CD4-positive, alpha-beta T cell treated with Interleukin-4 for 1 hour (primary cell): ENCODE measurements around the gene CDH4.

Experiments used
- DNase-seq, 2 donors: peaks; one replicate each; pipeline ENCODE4 v3.0.0-alpha.2; 2020 to 2022

CDH4 gene

DNA sequence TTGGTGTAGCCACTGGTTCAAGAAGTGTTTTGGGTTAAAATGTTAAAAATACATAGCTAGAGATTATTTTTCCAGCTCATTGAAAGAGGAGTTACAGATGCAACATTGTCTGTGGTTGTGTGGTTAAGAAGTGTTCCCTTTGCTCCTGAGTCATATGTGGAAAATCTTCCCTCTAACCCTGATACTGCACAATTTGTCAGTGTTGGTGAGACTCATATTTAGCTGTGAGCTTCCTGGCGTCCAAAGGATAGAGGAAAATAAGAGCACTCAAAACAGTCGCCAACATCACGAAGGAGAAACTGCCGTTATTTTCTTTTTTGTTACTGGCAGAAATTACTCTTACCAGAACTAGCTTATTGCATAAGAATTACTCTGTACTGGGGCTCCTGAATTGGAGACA is 250.4 kb downstream of the CDH4 start:
- no peak for DNase-seq

DNA sequence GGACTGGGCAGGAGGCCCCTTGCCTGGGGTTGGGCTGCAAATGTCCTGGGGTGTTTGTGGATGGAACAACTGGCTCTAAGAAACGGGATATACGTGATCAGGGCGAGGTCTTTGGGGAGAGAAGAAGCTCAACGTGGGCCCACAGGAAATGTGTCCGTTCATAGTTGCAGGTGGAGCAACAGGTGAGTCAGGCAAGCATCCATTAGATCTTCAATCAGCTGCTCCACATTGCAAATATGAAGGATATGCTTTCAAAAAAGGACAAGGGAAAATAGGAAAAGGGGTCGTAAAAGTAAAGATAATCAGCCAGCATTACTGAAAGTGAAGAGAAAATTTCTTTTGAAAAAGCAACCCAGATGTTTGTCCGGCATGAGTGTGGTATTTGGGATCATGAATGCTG is 251.0 kb downstream of the CDH4 start:
- DNase-seq = no peak

DNA sequence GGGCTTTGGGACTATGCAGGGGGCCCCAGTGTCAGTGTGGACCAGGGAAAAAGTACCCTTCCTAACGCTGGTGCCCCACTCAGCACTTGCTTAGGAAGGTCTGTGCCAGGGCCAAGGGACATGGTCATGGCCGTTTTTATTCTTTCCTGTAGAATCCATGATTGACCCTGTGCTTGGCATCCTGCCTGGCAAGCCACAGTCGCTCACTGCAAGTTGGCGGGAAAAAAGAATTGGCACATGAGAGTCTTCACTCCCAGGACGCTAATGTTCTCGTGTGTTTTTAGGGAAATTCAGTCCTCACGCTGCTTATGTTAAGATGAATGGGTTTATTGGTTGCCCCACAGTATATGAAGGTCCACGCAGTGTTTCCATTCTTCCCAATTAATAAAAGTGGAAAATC is 253.4 kb downstream of the CDH4 start:
- DNase-seq = no peak

DNA sequence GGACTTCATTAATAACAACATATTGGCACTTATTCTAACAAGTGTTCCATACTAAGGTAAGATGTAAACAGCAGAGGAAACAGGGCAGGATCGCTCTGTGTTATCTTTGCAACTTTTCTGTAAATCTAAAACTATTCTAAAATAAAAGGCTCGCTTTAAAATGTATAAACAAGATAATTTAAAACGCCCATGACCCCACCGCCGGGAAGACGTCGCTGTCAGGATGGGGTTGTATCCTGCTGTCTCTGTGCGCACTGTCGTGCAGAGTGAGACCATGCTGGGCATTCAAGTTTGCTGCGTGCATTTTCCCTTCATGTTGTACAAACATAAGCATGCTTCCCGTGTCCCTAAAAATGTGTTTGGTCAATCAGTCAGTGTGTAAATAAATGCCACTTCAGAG is 255.7 kb downstream of the CDH4 start:
- DNase-seq = no peak

DNA sequence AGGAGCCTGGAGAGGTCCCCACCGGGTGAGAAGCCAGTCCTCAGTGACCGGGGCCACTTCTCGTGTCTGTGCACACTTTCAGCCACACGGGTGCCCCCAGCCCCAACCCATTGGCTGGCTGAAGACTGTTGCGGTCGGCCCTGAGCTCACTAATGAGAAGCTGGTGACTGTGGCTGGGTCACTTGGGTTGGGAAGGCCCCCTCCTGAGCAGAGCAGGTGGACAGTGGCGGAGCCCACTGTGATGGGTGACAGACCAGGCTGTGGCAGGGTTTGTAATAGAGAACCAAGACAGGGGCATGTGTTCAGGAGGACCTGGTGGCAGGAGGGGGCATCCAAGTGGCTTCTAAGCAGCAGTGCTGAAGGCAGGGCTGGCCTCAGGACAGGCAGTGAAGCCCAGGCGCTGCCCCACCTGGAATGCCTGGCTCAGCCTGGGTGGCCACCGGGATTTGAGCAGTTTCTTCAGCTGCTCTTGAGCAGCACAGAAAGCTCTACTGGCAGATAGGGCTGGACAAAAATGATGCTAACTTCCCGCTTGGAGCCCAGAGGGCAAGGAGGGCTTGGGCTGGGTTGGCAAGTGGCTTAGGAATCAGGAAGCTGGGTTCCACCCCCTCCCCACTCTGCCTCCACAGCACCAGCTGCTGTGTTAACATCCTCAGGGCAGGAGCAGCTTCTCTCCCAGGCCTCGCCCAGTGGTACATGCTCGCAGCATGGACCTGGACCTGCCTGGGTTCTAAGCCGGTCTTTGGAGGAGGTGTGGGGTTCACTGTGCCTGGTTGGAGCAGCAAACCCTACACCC is 256.4 kb downstream of the CDH4 start:
- no peak for DNase-seq

DNA sequence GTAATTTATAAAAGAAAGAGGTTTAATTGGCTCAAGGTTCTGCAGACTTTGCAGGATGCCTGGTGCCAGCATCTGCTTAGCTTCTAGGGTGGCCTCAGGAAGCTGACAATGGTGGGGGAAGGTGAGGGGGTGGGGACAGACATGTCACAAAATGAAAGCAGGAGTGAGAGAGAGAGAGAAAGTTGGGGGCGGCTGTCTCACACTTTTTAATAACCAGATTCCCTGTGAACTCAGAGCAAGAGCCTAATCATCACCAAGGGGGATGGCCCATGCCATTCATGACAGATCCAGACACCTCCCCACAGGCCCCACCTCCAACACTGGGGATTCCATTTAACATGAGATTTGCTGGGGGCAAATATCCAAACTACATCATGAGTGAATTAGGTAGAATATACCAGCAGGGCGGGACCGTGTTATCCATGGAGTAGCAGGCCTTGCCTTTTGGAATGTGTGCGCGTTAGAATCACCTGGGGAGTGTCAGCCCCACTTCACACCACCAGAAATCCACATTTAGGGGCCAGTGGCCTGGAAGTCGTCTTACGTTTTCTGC is 258.8 kb downstream of the CDH4 start:
- no peak for DNase-seq

DNA sequence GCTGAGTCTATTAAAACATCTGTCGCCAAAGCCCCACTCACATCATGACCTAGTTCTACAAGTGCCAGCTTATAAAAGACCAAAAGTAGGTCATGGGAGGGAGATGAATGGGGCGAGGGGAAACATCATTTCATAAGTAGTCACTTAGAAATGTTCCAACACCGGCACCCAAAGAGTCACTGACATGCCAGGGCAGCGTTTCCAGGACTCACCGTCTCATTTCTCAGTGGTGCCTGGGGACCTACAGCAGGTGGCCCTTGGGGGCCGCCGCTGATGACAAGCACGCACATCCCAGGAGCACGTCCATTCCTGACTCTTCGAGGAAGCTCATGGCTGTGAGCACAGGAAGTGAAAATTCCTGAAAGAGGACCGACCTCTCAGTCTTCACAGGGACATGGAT is 260.4 kb downstream of the CDH4 start:
- DNase-seq = no peak

DNA sequence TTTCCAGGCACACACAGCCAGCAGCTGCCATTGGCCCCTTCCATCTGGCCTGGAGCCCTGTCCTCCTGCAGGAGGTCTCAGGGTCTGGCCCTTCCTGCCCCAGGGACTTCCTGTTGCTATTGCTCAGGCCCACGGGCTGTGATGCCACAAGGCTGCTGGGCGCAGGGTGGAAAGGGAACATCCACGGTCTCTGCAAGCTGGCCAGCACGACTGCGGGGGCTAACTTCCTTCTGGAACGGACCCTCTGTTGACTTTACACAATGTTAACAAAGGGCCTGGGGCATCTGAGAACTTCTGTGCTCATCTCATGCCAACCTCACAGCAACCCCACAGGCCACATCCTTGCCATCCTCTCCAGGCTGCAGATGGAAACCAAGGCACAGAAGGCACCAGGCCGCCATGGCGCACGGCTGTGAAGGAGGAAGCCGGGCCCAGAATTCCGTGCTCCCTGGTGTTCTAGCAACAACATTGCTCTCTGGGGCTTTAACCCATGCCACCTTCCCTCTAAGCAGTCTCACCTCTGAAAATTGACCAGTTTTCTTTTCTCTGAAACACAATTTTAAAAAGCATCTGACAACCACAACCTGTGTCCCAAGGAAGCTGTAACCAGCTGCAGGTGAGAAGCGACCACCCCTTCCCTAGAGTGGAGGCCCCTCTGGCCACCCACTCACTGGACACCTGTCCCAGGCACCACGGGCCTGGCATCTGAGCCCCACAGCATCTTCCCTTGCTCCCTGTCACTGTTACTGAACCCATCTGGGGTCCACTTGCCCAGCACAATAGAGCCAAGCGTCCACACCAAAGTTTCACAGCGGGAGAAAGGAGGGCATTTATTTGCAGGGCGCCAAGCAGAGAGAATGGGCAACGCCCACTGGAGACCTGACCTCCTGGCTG is 261.3 kb downstream of the CDH4 start:
- DNase-seq = no peak

DNA sequence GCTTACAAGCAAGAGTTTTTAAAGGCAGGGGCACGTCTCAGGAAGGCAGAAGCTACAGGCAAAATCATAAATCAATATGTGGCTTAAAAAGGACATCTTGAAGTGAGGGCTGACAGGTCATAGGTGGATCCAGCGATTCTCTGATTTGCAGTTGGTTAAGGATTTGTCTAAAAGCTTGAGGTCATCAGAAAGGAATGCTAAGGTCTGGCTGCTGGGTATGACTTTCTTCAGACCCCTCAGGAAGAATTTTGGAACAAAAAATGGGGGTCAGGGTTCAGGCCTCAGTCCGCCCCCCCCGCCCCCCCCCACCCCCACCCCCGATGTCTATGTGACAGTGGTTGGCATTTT is 261.9 kb downstream of the CDH4 start:
- DNase-seq = no peak

DNA sequence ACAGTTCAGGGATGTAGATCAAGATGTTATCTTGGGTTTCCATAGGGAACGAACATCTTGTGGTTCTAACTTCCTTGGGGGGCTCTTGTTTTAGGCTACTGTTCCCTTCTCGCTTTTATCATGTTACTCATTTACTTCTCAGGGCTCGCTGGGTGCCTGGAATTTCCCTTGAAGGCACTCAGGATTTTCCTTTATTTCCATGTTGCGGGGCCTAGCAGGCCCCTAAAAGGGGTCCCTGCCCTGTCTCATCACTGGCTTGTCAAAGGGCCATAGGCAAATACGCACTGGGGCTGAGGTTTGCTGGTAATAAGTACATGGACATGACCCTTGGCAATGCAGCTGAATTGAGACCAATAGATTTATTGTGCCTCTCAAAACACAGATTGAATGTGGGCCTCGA is 262.3 kb downstream of the CDH4 start:
- DNase-seq = no peak

DNA sequence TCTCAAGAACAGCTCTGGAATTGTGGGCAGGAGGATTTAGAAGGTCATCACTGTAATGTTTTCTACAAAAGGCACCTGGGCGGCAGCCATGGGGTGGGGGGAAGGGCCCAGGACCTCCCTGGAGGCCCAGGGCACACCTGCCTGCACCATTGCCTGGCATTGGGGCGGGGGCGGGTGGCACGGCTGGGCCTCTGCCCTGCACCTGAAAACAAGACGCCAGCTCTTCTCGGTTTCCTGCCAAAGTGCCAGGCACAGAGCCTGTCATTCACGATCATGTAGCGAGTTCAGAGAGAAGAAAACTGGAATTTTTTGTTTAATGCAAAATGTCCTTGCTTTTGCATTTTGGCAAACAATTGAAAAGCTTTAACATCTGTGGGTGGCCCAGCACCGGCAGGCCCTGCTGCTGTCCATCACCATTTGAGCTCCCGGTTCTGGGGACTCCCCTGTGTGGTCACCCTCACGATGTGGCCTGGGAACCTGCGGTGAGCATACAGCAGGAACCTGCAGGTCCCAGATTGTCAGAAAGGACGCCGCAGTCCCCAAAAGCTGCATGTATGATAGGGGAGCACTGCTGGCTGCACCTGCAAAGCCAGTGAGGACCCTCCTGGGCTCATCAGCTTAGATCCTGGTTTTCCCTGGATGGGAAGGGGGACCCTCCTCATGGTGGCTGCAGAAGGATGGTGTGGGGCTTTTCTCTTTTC is 262.9 kb downstream of the CDH4 start:
- DNase-seq = no peak

DNA sequence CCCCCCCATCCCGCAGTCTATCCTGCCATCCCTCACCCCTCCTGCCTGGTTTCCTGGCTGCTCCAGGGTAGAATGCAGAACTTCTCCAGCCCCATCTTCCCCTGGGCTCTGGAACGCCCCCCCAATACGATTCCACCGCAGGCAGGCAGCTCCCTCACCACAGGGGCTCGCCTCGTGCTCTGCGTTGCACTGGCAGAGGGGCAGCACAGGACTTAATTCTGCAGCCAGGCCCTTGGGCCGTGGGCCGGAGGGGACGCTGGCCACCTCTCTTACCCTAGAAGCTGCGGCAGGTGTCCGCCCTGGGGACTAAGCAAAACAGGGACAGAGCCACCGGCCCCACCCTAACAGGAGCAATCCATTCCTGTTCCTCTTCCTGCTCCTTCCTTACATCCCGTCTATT is 263.9 kb downstream of the CDH4 start:
- DNase-seq = no peak

DNA sequence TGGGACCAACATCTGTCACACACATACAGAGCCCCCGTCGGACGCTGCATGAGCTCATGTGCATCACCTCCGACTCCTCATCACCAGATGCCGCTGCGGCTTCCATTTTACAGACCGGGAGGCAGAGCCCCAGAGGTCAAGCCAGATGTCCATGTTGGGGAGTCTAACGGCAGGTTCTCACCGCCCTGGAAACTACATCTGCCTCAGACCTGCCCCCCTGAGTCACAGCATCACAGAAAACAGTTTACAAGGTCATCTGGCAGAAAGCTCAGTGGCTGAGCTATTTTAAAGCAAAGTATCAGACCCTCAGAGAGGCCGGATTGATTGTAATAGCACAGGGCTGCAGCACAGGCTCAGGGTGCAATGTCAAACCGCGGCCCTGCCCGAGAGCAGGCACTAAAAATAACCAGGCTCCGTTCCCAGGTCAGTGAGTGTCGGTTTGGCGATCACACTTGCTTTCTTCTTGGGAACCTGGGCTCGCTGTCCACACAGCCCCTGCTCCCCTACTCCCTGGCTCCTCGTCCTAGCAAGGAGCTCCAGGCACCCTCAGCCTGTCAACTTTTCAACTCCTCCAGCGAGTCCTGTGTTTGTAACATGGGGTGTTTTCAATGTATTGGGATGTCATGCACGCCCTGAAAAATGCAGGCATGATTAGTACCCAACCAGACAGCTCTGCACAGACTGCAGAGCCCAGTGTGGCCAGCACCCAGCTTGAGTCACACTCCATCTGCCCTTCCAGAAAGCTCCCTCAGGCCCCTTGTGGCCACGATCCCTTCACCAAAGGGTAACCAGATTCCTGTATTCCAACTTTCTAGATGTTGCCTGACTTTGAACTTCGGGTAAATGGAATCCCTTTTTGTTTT is 264.5 kb downstream of the CDH4 start:
- DNase-seq = no peak

DNA sequence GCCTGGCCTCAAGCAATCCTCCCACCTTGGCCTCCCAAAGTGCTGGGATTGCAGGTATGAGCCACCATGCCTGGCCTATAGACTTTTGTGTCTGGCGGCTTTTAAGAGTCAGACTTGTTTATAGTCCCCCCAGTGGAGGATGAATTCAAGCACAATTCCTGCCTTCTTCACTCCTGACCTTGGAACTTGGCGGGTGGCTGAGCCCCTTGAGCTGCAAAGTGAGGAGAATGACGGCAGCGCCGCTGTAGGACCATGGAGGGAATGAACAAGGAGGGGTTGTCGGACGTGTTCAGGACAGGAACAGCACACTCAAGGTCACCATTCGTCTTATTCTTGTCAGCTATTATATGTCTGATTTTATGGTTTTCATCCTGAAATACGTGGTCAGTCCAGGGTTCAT is 265.4 kb downstream of the CDH4 start:
- no peak for DNase-seq

DNA sequence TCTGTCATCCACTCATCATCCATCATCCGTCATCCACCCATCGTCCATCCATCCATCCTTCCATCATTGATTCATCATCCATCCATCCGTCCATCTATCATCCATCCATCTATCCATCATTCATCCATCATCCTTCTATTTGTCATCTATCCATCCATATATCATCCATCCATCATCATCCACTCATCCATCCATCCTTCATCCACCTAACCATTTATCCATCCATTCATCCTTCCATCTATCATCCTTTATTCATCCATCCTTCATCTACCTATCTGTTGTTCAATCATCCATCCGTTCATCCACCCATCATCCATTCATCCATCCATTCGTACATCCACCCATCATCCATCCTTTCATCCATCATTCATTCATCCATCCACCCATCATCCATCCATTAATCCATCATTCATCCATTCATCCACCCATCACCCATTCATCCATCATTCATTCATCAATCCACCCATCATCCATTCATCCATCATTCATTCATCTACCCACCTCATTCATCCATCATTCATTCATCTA is 266.4 kb downstream of the CDH4 start:
- DNase-seq = no peak

DNA sequence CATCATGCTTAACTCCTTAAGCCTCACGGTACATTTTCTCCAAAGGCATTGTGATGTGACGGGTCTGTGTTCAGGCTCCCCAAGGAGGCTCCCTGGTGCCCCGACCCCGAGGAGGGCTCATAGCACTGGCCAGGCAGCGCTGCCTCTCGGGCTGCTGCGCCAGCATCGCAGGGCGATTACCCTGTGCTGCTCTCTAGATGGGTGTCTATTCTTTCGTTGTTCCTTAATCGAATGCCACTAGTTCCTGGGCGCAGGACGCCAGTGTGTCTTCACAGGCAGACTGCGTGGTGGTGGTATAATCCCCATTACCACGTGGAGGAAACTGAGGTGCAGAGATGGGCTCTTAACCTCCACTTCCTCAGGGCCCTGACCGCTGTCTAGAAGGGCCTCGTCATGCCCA is 267.4 kb downstream of the CDH4 start:
- no peak for DNase-seq

DNA sequence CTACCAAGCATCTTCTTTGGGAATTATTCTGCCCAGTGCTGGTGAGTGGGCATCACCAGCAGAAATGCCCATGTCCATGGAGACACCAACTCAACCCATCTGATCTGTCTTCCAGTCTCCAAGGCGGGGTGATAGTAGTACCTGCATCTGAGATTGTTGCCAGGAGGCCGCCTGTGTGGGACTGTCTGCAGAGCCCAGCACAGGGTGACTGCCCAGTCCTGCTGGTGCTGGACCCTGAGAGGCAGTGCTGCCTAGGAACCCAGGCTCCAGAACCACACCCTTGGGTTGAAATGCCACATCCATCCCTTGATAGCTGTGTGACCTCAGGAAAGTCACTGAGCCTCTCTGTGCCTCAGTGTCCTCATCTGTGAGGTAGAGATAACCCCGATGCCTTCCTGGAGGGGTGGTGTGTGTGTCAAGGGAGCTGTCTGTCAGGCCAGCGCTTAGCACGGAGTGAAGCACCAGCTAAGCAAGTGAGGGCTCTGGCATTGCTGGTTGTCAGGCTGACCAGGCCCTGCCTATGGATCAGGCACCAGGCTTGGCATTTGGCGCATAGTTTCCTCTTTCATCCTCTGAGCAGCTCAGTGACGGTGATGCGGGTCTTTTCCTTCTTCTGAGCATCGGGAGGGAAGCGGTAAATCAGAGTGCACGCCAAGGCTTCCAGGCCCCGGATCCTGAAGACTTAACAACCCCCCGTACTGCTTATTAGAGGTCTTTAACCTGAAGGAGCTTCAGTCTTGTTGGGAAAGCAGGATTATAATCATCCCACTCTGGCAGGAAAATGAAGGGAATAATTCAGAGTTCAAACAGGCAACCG is 268.2 kb downstream of the CDH4 start:
- DNase-seq = no peak

DNA sequence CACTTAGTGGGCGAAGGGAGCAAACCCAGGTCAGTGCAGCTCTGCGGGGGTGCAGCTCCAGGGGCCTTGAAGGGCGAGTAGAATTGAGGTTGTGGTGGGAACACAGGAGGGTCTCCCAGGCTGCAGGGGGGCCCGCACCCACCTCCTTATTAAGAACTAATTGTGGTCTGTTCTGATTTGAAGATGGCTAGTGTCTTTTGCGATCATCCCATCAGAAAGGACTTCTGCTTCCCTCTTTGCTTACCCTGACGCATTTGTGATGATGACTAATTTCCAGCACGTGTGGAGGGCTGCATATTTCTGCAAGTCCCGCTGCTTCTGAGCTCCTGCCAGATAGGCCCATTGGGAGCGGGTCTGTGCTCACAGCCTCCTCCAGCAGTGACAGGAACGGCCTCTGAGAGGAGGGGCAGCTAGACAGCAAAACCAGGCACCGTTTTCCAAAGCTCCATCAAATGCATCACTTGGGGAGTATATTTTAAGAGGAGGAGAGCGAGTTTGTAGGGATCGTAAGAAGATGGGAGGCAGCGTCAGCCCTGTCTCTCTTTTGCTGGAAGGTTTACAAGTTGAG is 268.9 kb downstream of the CDH4 start:
- no peak for DNase-seq

DNA sequence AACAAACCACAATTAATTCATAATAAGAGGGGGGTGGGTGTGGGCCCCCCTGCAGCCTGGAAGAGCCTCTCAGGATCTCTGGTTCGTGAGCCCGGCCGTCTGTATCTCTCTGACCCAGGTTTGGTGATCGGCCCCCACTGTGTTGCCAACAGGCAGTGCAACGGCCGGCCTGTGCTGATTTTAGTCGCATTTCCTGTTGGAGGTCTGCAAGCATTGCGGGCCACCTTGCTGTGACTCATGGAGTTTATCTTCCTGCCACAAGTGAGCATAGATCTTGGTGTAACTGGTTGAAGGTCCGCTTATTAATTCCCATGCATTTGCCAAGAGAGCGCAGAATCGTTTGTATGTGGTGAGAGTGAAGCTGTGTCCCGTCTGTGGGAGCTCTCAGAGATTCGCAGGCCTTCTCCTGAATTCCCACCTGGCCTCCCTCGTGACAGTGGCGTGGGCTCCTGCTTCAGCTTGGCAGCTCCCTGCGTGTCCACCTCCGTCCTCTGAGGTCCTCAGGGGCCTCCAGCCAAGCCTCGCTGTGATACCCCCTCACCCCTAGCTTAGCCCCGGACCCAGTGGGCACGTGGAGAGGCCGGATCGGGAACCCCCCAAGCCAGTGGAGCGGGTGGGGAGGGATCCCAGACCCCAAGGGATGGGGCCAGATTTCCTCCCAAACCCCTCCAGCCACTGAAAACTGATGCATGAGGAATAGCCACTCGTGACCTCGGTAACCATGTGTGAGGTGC is 269.8 kb downstream of the CDH4 start:
- no peak for DNase-seq

DNA sequence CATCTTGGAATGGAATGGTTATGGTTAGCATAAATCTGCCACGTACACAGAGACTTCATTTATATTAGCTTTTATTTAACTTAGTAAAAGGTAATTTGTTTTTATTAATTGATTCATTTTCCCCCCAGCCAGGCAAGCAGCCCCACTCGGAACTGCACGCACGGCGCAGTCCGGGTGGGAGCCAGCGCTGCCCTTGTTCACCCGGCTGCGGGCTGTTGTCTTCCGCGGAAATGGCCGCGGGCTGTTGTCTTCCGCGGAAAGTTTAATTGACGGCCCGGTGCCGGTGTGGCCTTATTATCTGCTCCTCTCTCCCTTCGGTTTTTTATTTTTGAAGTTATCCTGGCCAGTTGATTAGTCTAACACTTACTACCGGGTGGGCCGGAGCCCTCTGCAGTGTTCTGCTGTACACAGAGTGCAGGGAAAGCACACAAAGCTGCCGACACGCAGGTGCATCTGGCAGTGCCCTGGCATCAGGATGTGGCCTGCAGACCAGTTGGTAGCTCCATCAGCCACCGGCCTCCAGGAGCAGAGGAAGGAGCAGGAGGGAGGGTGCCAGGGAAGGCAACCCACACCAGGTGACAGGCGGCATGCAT is 270.5 kb downstream of the CDH4 start:
- DNase-seq = no peak
